ENCODE results near the gene C2orf81.

Gene C2orf81

GRCh38 chr2:74390606-74391005 lies 30.8 kb downstream of the C2orf81 start:
- no peak for DNase-seq

DNA sequence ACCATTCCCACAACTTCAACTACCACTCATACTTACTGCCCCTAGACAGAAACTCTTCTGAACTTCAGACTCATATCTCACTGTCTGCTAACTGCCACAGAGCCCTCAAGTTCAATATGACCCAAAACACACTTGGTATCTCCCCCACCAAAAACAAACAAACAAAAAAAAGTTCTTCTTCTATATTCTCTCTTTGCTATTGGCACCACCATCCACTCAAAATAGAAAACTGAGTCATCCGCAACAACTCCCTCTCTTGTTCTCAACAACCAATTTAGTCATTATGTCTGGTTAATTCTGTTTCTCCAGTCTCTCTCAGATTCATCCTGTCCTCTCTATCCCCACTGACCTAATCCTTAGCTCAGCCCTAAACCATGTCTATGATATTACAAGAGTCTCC lies 34.1 kb downstream of the C2orf81 start:
- DNase-seq, result no peak

GRCh38 chr2:74385396-74385795 lies 36.0 kb downstream of the C2orf81 start:
- no peak for DNase-seq

DNA sequence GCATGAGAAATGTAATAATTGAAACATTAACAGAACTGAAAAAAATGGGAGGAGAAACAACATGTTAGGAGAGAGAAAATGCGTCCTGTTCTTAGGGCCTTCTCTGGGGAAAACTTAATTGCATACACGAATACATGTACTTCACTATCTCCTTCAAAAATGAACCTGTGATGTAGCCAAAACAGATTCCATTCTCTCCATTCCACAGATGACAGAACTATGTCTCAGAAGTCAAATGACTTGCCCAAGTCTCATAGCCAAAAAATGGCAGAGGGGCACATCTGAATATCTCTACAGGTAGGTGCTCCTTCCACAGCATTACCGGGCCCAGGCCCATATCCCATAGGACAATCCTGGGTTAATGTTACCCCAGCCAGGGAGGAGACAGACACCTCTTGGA lies 37.4 kb downstream of the C2orf81 start:
- DNase-seq, result no peak

DNA sequence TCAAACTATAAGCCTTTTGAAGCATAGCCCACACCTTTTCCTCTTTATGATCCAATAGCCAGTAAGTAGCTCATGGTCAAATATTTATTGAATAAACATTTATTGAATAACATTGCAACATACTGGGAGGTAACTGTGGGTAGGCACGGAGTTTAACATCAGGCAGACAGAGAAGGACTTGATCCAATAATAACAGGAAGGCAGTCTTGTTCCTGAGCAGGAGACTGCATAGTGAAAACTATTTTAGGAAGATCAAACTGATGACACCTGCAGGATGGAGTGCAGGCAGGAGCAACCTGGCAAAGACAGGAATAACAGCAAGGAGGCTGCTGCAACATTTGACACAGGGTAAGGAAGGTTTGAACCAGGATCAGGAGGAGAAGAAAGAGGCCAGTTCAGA lies 38.2 kb downstream of the C2orf81 start:
- DNase-seq, result no peak

DNA sequence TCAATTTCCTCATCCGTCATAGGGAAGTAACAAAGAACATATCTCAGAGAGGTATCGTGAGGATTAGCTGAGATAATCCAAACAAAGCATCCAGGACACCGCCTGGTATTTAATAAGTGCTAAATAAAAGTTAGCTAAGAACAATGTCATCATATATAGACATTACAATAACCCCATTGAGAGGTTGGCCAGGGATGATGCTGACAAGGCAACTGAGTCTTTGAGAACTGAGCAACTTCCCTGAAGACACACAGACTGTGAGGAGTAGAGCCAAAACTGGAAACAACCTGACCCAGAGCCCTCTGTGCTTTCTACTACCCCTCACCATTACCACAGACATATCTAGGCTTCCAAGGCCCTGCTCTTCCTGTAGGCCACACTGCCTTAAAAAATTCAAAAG lies 39.7 kb downstream of the C2orf81 start:
- DNase-seq, result no peak

GRCh38 chr2:74379851-74380789 lies 41.3 kb downstream of the C2orf81 start, which contains the start of gene DCTN1:
Gene DCTN1, minus strand, starts transcription at chr2:74380311. Its CDS starts 274 bp downstream, at chr2:74380037.
- no peak for DNase-seq

DNA sequence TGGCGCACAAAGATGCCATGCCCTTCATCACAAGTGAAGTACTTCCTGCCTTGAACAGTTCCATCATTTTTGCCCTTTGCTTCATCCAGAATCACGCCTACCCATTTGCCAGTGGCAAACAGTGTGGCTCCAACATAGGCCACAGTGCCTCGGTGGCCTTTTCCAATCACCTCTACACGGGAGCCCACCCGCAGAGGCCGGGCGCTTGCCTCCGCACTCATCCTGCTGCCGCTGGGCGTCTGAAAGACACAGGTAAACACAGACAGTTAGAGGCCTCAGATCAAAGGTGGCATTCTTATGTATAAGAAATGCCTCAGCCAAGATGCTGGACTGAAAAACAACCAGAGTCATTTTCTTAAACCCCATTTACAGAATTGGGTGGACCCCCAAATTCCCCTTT lies 43.4 kb downstream of the C2orf81 start:
- DNase-seq, result no peak

GRCh38 chr2:74375838-74376237 lies 45.6 kb downstream of the C2orf81 start:
- DNase-seq, result no peak

DNA sequence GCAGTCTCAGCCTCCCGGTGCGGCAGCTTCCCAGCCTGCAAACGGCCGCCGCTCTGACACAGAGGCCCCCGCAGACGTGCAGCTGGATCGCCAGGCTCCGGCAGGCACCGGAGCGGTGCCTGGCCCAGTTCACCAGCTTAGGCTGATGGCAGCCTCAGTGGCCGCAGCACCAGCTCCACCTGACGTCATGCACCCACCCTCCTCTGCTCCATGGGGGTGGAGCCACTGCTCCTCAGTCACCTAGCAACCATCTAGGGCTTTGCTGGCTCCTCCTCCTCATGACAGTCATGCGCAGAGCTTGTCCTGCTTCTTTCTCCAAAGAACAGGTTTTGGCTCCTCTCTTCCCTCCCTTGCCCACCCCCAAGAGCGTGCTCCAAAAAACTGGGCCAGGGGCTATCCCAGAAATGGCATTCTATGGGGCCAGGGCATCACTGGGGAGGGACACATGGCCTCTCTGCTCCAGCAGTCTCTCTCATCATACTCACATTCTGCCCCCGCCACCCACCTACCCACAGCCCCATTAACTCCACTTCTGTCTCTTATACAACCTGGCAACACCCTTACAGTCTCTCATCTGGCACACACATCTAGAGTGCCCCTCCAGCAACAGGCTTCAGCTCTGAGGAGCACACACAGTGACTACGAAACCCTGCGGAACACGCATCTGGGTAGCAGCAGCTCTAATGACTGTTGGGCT lies 46.8 kb downstream of the C2orf81 start:
- no peak for DNase-seq

- no peak for DNase-seq
Observed at GRCh38 chr2:74373985-74374384, 47.4 kb downstream of the C2orf81 start.

GRCh38 chr2:74373221-74373676 lies 48.2 kb downstream of the C2orf81 start:
- no peak for DNase-seq

DNA sequence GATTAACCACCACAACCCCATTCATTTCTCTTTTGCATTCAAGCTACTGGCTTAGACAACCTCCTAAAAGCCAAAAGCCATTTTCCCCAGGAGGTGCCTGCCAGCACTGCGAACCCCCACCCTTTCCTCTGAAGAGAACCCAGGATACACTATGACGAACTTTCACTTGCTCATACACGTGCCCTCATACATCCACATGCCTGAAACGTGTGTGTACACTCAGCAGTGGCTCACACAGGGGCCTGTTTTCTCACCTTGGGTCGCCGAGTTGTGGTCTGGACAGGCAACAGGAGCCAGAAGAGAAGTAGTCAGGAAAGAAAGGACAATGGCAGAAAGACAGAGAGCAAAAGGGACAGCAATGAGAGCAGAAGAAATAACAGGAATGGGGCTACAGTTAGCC lies 48.7 kb downstream of the C2orf81 start:
- DNase-seq, result no peak

GRCh38 chr2:74371421-74371820 lies 50.0 kb downstream of the C2orf81 start:
- no peak for DNase-seq

DNA sequence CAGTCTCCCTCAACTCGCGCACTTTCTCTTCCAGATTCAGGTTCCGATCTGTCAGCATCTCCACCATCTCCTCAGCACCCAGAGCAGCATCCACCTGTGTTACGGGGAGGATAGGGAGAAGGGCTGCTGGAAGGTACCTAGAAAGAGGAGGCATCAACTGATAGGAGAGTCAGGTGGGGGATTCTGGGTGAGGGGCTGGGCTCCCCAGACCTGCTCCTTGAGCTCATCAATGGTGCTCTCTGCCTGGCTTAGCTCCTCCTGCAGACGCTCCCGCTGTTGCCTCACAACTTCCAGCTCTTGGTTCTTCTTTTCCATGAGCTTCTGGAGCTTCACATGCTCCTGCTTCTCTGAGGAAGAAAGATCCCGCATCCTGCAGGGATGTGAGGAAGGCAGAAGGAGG lies 51.4 kb downstream of the C2orf81 start:
- no peak for DNase-seq

- DNase-seq, result no peak
Observed at GRCh38 chr2:74368499-74368898, 52.9 kb downstream of the C2orf81 start.

GRCh38 chr2:74367789-74368188 lies 53.6 kb downstream of the C2orf81 start:
- no peak for DNase-seq

DNA sequence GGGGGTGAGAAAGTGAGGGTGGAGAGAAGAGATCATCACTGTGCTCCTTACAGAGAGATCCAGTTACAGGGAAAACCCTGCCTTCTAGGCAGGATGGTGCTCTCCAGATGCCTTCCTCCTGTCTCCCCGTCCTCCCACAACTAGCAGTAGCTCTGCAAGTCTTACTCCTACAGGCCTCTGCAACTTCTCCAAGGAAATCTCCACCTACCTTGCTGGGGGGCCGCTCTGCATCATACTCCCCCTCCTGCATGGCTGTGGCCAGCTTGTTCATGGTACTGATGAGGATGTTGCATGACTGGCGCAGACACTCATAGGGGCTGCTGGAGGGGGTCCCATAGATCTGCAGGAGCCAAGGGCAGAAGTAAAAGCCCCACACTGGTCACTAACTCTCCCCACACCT lies 55.4 kb downstream of the C2orf81 start:
- no peak for DNase-seq

- DNase-seq, result no peak
Observed at GRCh38 chr2:74364533-74365505, 56.6 kb downstream of the C2orf81 start.
